PC-9 (cell line): ENCODE measurements around the gene STAT4. TPM values are rescaled to one million over a fixed set of nuclear protein-coding genes. Genes with fewer than 3 reads are reported as not detected.

ENCODE experiments used
- BruUV-seq: library from RNA; stranded (reverse); fragments of 400-500 nt; replicated peaks from 2 replicates; lab custom pipeline; 2021; lab: Mats Ljungman, UMichigan
- CTCF ChIA-PET: fragments of 300-600 bp; sonication (Branson Sonifier 250); formaldehyde crosslinking; loops from one replicate; lab custom pipeline; 2022; ENCODE audit warnings: antibody characterized with exemption; lab: Charles Lee
- POLR2A ChIA-PET: fragments of 300-600 bp; sonication (Branson Sonifier 250); formaldehyde crosslinking; loops from one replicate; lab custom pipeline; 2022; ENCODE audit warnings: antibody characterized with exemption; ENCODE audit not compliant: unreplicated experiment; lab: Charles Lee
- DNase-seq, 2 experiments: peaks; one replicate each; pipeline versions ENCODE4 v3.0.0 to v3.0.0-alpha.2; 2015 to 2022; ENCODE audit warnings: mixed read lengths in 1 of 2
- H2AFZ ChIP-seq: fragments of 200-600 bp; sonication (generic); 2 replicates; pipeline ENCODE4 v1.8.1; 2017; ENCODE audit warnings: antibody characterized with exemption
- H3F3A ChIP-seq: fragments of 200-600 bp; sonication (generic); 2 replicates; pipeline ENCODE4 v1.8.1; 2017; ENCODE audit warnings: antibody characterized with exemption, mild to moderate bottlenecking, low read depth; ENCODE audit not compliant: insufficient read depth
- H3K27ac ChIP-seq: fragments of 200-600 bp; sonication (generic); 2 replicates; pipeline ENCODE4 v1.6.1; 2016; ENCODE audit warnings: mixed run types
- H3K27me3 ChIP-seq: fragments of 200-600 bp; sonication (generic); 2 replicates; pipeline ENCODE4 v1.6.1; 2016; ENCODE audit warnings: low read depth, mixed run types; ENCODE audit not compliant: insufficient read depth
- H3K36me3 ChIP-seq: fragments of 200-600 bp; sonication (generic); 2 replicates; pipeline ENCODE4 v1.6.1; 2016; ENCODE audit warnings: low read depth, mixed run types
- H3K4me1 ChIP-seq: fragments of 200-600 bp; sonication (generic); replicated peaks from 2 replicates; pipeline ENCODE4 v1.6.1; 2016; ENCODE audit warnings: mixed run types; ENCODE audit not compliant: insufficient read depth
- H3K4me2 ChIP-seq: fragments of 200-600 bp; sonication (generic); 2 replicates; pipeline ENCODE4 v1.6.1; 2017; ENCODE audit warnings: mixed run types
- H3K4me3 ChIP-seq: fragments of 200-600 bp; sonication (generic); 2 replicates; pipeline ENCODE4 v1.6.1; 2016; ENCODE audit warnings: mixed run types
- H3K79me2 ChIP-seq: fragments of 200-600 bp; sonication (generic); 2 replicates; pipeline ENCODE4 v1.6.1; 2017; ENCODE audit warnings: low read depth, mixed run types
- H3K9me2 ChIP-seq: fragments of 200-600 bp; sonication (generic); 2 replicates; pipeline ENCODE4 v1.8.1; 2017; ENCODE audit warnings: mild to moderate bottlenecking; ENCODE audit not compliant: insufficient read depth
- H3K9me3 ChIP-seq: fragments of 200-600 bp; sonication (generic); 2 replicates; pipeline ENCODE4 v1.8.1; 2016; ENCODE audit warnings: low read depth; ENCODE audit not compliant: insufficient read depth
- H4K20me1 ChIP-seq: fragments of 200-600 bp; sonication (generic); 2 replicates; pipeline ENCODE4 v1.8.1; 2017; ENCODE audit not compliant: insufficient read depth
- EZH2 ChIP-seq: fragments of 200-600 bp; sonication (generic); IDR thresholded peaks from 2 replicates; pipeline ENCODE4 v1.8.0; 2017; ENCODE audit warnings: antibody characterized with exemption, low read depth
- intact Hi-C: fragments of 100-400 bp; cut with micrococcal nuclease; formaldehyde crosslinking; loops from one replicate; pipeline ENCODE4 v1.10.0; 2022; ENCODE audit not compliant: unreplicated experiment
- total RNA-seq: library from RNA; stranded (reverse); gene quantifications from 2 replicates; pipeline ENCODE4 v1.2.3, GENCODE V29; 2021
- TF ChIP-seq, protein P1 (sequence below): fragments of 200-600 bp; sonication (generic); conservative IDR thresholded peaks from 2 replicates; pipeline ENCODE4 v1.6.1; 2017; ENCODE audit warnings: mixed run types, antibody characterized with exemption, mild to moderate bottlenecking, moderate library complexity

Gene STAT4
- total RNA-seq, 1 experiment from 2014 or later, result 0.70 TPM

GRCh38 chr2:191013932-191014652, 136.7 kb downstream of the STAT4 start, which contains the start of gene STAT1:
STAT1 (minus strand) TSS chr2:191014171; CDS start chr2:191010003, 4,168 bp downstream.
- Histone ChIP-seq H3K79me2 (peaks cover 21% of the 10 kb centered on the region), H2AFZ (peak within 1 kb of the TSS; percentile 91), H3K9me2 (no peaks in the 10 kb centered on the region), H3K4me2 (peak within 1 kb of the TSS; percentile 92), H4K20me1 (no peaks in the 10 kb centered on the region), H3K36me3 (no peaks in the 10 kb centered on the region), H3F3A (no peaks in the 10 kb centered on the region; the same call in 1 of the 2 replicates), H3K4me1 (peaks cover 4% of the 10 kb centered on the region; the same call in 1 of the 2 replicates), H3K4me3 (peak within 1 kb of the TSS; percentile 78), H3K27me3 (no peaks in the 10 kb centered on the region), H3K9me3 (no peaks in the 10 kb centered on the region), H3K27ac (peak within 1 kb of the TSS; percentile 38)
- intact Hi-C loops, result no loop called here
- POLR2A ChIA-PET, result interaction anchor here (0.7 kb wide), 1 partner anchor 24 kb away, joined by 3 read pairs; no protein-coding TSS in a partner anchor
- DNase-seq, result peak; percentile 68 to 90
- CTCF ChIA-PET, result no interaction called here
- TF ChIP-seq, protein P1, sequence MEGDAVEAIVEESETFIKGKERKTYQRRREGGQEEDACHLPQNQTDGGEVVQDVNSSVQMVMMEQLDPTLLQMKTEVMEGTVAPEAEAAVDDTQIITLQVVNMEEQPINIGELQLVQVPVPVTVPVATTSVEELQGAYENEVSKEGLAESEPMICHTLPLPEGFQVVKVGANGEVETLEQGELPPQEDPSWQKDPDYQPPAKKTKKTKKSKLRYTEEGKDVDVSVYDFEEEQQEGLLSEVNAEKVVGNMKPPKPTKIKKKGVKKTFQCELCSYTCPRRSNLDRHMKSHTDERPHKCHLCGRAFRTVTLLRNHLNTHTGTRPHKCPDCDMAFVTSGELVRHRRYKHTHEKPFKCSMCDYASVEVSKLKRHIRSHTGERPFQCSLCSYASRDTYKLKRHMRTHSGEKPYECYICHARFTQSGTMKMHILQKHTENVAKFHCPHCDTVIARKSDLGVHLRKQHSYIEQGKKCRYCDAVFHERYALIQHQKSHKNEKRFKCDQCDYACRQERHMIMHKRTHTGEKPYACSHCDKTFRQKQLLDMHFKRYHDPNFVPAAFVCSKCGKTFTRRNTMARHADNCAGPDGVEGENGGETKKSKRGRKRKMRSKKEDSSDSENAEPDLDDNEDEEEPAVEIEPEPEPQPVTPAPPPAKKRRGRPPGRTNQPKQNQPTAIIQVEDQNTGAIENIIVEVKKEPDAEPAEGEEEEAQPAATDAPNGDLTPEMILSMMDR, result no peak
- TF ChIP-seq EZH2, result no peak
- no TSS peak for BruUV-seq

DNA sequence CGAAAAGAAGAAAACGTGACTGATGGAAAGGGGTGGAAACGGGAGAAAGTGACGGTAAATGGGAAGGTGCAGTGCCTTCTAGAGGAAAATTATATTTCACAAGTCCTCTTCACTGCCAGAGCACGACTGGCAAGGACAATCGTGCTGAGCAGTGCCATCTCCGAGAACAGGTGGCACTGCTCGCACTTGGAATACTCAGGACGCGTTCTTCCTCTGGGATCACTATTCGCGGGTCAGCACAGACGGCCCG, 137.2 kb downstream of the STAT4 start:
- Histone ChIP-seq H3K4me2 (peak overlapping the region; percentile 92), H3K36me3 (no peaks in the 10 kb centered on the region; the same call in 1 of the 2 replicates), H3F3A (no peaks in the 10 kb centered on the region; the same call in 1 of the 2 replicates), H3K79me2 (peaks cover 21% of the 10 kb centered on the region), H3K9me3 (no peaks in the 10 kb centered on the region), H3K27me3 (no peaks in the 10 kb centered on the region), H2AFZ (peak overlapping the region; percentile 91), H3K9me2 (no peaks in the 10 kb centered on the region), H3K4me1 (peaks cover 4% of the 10 kb centered on the region; the same call in 1 of the 2 replicates), H4K20me1 (no peaks in the 10 kb centered on the region), H3K4me3 (peak overlapping the region; percentile 78), H3K27ac (peak overlapping the region; percentile 38)
- TF ChIP-seq, protein P1, result no peak
- TF ChIP-seq EZH2, result no peak
- POLR2A ChIA-PET, result no interaction called here
- CTCF ChIA-PET, result no interaction called here
- no peak for DNase-seq
- intact Hi-C loops, result no loop called here
- BruUV-seq, result TSS peak; percentile 64

GRCh38 chr2:191012845-191013681, 137.7 kb downstream of the STAT4 start:
- TF ChIP-seq, protein P1, result no peak
- TF ChIP-seq EZH2, result no peak
- peaks cover 21% of the 10 kb centered on the region for H3K79me2 ChIP-seq
- H3K27me3 ChIP-seq, result no peaks in the 10 kb centered on the region
- peak in 1 of 2 experiments; percentile 35 for DNase-seq
- CTCF ChIA-PET, result interaction anchor here (0.7 kb wide), 1 partner anchor 232 kb away, joined by 4 read pairs; the partner anchor contains the start of gene MYO1B
- no peaks in the 10 kb centered on the region; the same call in 1 of the 2 replicates for H3F3A ChIP-seq
- no TSS peak for BruUV-seq
- H2AFZ ChIP-seq, result peak overlapping the region; percentile 91
- no peaks in the 10 kb centered on the region; the same call in 1 of the 2 replicates for H3K36me3 ChIP-seq
- H3K9me2 ChIP-seq, result no peaks in the 10 kb centered on the region
- H3K9me3 ChIP-seq, result no peaks in the 10 kb centered on the region
- peaks cover 4% of the 10 kb centered on the region; the same call in 1 of the 2 replicates for H3K4me1 ChIP-seq
- H3K4me2 ChIP-seq, result peak overlapping the region; percentile 92
- POLR2A ChIA-PET, result no interaction called here
- peak overlapping the region; percentile 38 for H3K27ac ChIP-seq
- intact Hi-C loops, result no loop called here
- peak overlapping the region; percentile 78 for H3K4me3 ChIP-seq
- H4K20me1 ChIP-seq, result no peaks in the 10 kb centered on the region
